HEK293 (cell line): ENCODE data around the gene SLC34A2.

ENCODE experiments used
- ATF2 ChIP-seq: fragments of 450-650 bp; formaldehyde crosslinking; IDR thresholded peaks from 2 replicates; pipeline ENCODE4 v1.5.1; 2016; ENCODE audit warnings: missing biosample characterization, missing genetic modification characterization, low read depth
- CTCF ChIP-seq: fragments of 450-650 bp; formaldehyde crosslinking; IDR thresholded peaks from 2 replicates; pipeline ENCODE4 v1.5.1; 2016; ENCODE audit warnings: missing biosample characterization, missing genetic modification characterization
- HOXD13 ChIP-seq: sonication (generic); formaldehyde crosslinking; IDR thresholded peaks from 2 replicates; pipeline ENCODE4 v1.8.0; 2022; ENCODE audit warnings: missing genetic modification reagents, borderline replicate concordance
- TCF7L2 ChIP-seq: IDR thresholded peaks from 2 replicates; pipeline ENCODE4 v1.6.1; 2011; ENCODE audit warnings: low read depth, mild to moderate bottlenecking, inconsistent platforms, low read length, moderate library complexity, borderline replicate concordance
- YY1 ChIP-seq: fragments of 450-650 bp; formaldehyde crosslinking; IDR thresholded peaks from 2 replicates; pipeline ENCODE4 v1.5.1; 2018; ENCODE audit warnings: missing biosample characterization, missing genetic modification characterization
- ZBTB10 ChIP-seq: fragments of 450-650 bp; formaldehyde crosslinking; IDR thresholded peaks from 2 replicates; pipeline ENCODE4 v1.5.1; 2016; ENCODE audit warnings: missing biosample characterization, missing genetic modification characterization
- ZBTB26 ChIP-seq: fragments of 450-650 bp; formaldehyde crosslinking; optimal IDR thresholded peaks from 2 replicates; pipeline ENCODE3; 2016; ENCODE audit warnings: missing biosample characterization, mild to moderate bottlenecking, missing genetic modification characterization
- ZNF274 ChIP-seq, 2 experiments: fragments of 200-500 bp in 1 of 2; fragments of 450-650 bp in 1 of 2; sonication (Bioruptor generic) in 1 of 2; formaldehyde crosslinking in 1 of 2; IDR thresholded peaks; 2 replicates each; pipeline versions ENCODE4 v1.5.1 to v1.6.1; 2014 to 2016; ENCODE audit warnings: borderline replicate concordance in 1 of 2, inconsistent platforms in 1 of 2, low read length in 1 of 2, missing biosample characterization in 1 of 2, missing genetic modification characterization in 1 of 2
- ZNF416 ChIP-seq: fragments of 450-650 bp; formaldehyde crosslinking; IDR thresholded peaks from 2 replicates; pipeline ENCODE4 v1.5.1; 2016; ENCODE audit warnings: missing biosample characterization, missing genetic modification characterization
- ZNF623 ChIP-seq: fragments of 450-650 bp; formaldehyde crosslinking; IDR thresholded peaks from 2 replicates; pipeline ENCODE4 v1.5.1; 2016; ENCODE audit warnings: missing biosample characterization, missing genetic modification characterization
- ZSCAN4 ChIP-seq: fragments of 450-650 bp; formaldehyde crosslinking; IDR thresholded peaks from 2 replicates; pipeline ENCODE4 v1.5.1; 2017; ENCODE audit warnings: missing biosample characterization, missing genetic modification characterization

GRCh38 chr4:25697516-25697915 is 41.9 kb downstream of the SLC34A2 start:
- no peak for TF ChIP-seq ZSCAN4
- no peak for TF ChIP-seq ZBTB26
- TF ChIP-seq TCF7L2 = no peak
- no peak for TF ChIP-seq CTCF (tag by site-specific recombination)
- no peak for TF ChIP-seq ZNF623 (tag by site-specific recombination)
- no peak for TF ChIP-seq YY1
- TF ChIP-seq ATF2 = no peak
- no peak for TF ChIP-seq ZNF274 (IDR thresholded peaks at IDR 0.05; ENCODE audit: low read length)
- no peak for TF ChIP-seq ZNF274 (tag by site-specific recombination; IDR thresholded peaks at IDR 0.05; ENCODE audit: borderline replicate concordance)
- TF ChIP-seq HOXD13 (CRISPR knock-in tag) = no peak
- no peak for TF ChIP-seq ZBTB10 (tag by site-specific recombination)
- no peak for TF ChIP-seq ZNF416 (tag by site-specific recombination)
